Spleen (tissue), 7 donors: ENCODE results near the gene RSPH9.

Experiments
- CTCF ChIP-seq, 11 experiments: fragments of 200-600 bp in 7 of 11; fragments of 450-650 bp in 4 of 11; sonication (generic) in 4 of 11; IDR thresholded peaks in 8 of 11; conservative IDR thresholded peaks in 3 of 11; 1 replicate in 7 of 11; 2 replicates in 4 of 11; pipeline versions ENCODE4 v1.4.0 to v1.8.0; 2016 to 2021; ENCODE audit warnings: antibody characterized with exemption in 11 of 11, inconsistent platforms in 4 of 11, mild to moderate bottlenecking in 1 of 11
- POLR2A ChIP-seq, 3 donors: fragments of 450-650 bp; IDR thresholded peaks; one replicate each; pipeline ENCODE4 v1.5.1; 2017; ENCODE audit warnings: antibody characterized with exemption in 3 of 3, mild to moderate bottlenecking in 1 of 3
- donor health status: DM: no; HTN: no; CAD: no; lungs with moderate emphysema.
- donor health status: DM: no; HTN: no; CAD: no.
- donor health status: DM: no; HTN: no; CAD: no.

DNA sequence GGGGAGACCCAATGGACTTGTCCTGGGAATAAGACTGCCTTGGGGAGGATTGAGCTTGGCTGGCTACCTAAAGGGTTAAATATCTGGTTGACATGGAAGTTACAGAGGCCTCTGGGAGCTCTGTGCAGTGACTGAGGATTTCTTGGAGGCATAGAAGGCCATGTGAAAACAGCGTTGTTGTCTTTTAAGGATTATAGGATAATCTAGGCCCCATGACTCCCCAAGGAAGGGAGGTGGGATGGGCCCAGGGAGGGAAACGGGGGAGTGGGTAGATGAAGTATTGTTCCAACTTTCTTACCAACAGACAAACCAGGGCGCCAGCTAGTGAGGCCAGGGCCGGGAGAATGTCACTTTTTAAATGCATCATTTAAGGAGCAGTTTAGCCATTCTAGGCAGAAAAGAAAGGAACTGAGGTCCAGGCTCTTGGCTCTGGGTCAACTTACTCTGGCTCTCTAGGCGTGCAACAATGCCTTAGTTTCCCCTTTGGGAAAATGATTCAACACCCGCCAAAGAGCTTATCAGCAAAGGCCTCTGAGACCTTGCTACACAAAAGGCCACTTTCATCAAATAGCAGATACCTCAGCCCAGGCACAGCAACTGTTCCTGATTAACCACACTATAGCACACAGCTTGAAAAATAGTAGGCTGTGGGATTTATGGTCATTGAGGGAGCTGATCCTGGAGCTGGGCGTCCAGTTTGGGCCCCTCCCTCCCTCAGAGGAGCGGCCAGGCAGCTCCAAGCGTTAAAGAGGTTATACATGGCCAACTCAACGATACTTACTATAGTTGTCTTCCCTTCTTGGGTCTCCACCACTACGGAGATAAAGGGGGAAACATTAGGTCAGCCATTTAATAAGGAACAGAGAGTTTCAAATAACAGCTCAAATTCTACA lies 35.7 kb downstream of the RSPH9 start:
- no peak for TF ChIP-seq CTCF (IDR thresholded peaks at IDR 0.05 in 8 of 11, conservative IDR thresholded peaks at IDR 0.05 in 3 of 11)
- TF ChIP-seq POLR2A (IDR thresholded peaks at IDR 0.05) = no peak
